Heart right ventricle (tissue), 16 donors: Measurements from ENCODE around the gene TRIM8. TPM values are rescaled to one million over a fixed set of nuclear protein-coding genes. Genes with fewer than 3 reads are reported as not detected.

ENCODE experiments used
- ATAC-seq, 8 donors: fragments of 200-7000 bp; cut with Tn5 transposase; one replicate each; pipeline ENCODE4 v1.9.1; 2020; ENCODE audit warnings: mild to moderate bottlenecking in 8 of 8, moderate library complexity in 8 of 8, moderate number of reproducible peaks in 1 of 8
- DNase-seq, 2 donors: peaks; one replicate each; pipeline ENCODE4 v3.0.0-alpha.2; 2020
- H3K27ac ChIP-seq, 10 donors: fragments of 200-600 bp; sonication (generic) in 2 of 10; one replicate each; pipeline versions ENCODE4 v1.5.0 to v1.8.0; 2020 to 2022; ENCODE audit warnings: mild to moderate bottlenecking in 3 of 10
- H3K27me3 ChIP-seq, 7 donors: fragments of 200-600 bp; one replicate each; pipeline ENCODE4 v1.8.0; 2021 to 2022; ENCODE audit warnings: mild to moderate bottlenecking in 2 of 7
- H3K36me3 ChIP-seq, 9 donors: fragments of 200-600 bp; sonication (generic) in 1 of 9; one replicate each; pipeline versions ENCODE4 v1.5.0 to v1.8.0; 2020 to 2022; ENCODE audit warnings: mild to moderate bottlenecking in 2 of 9
- H3K4me1 ChIP-seq, 9 donors: fragments of 200-600 bp; sonication (generic) in 1 of 9; one replicate each; pipeline versions ENCODE4 v1.5.0 to v1.8.0; 2020 to 2022; ENCODE audit warnings: mild to moderate bottlenecking in 4 of 9
- H3K4me3 ChIP-seq, 10 donors: fragments of 200-600 bp; sonication (generic) in 2 of 10; one replicate each; pipeline versions ENCODE4 v1.5.0 to v1.8.0; 2020 to 2022; ENCODE audit warnings: mild to moderate bottlenecking in 7 of 10, moderate library complexity in 2 of 10
- H3K9me3 ChIP-seq, 11 donors: fragments of 200-600 bp in 10 of 11; sonication (generic) in 2 of 11; one replicate each; pipeline versions ENCODE4 v1.5.0 to v1.8.0; 2013 to 2022; ENCODE audit warnings: mild to moderate bottlenecking in 2 of 11, control low read depth in 1 of 11, moderate library complexity in 1 of 11
- WGBS, 2 donors: extraction: QIAGEN DNeasy Blood & Tissue Kit; methylation state at CpG; one replicate each; pipeline ENCODE4 v1.1.7; 2013; ENCODE audit warnings: inconsistent platforms in 1 of 2; 5-methylcytosine and 5-hydroxymethylcytosine counted together
- intact Hi-C, 10 donors: fragments of 100-400 bp; cut with DNase I; formaldehyde crosslinking; loops; one replicate each; pipeline versions ENCODE4 v1.11.1 to v1.14.2; 2022
- polyA plus RNA-seq, 2 donors: library from polyadenylated mRNA; stranded (reverse); fragments of 200-250 nt; gene quantifications; one replicate each; pipeline ENCODE4 v1.2.3, GENCODE V29; 2013
- total RNA-seq, 10 donors: library from RNA; stranded (reverse); fragmentation: NEBNext Ultra II Directional in 3 of 10; extraction: Animal tissue kit (Norgen Biotek cat#: 25700) in 3 of 10; gene quantifications; one replicate each; pipeline versions ENCODE4 v1.2.1 to v1.2.4, GENCODE V29; 2021 to 2023
- TF ChIP-seq, protein P1 (sequence below), 9 donors: fragments of 200-600 bp; sonication (generic) in 2 of 9; IDR thresholded peaks; one replicate each; pipeline versions ENCODE4 v1.5.0 to v1.8.0; 2021 to 2022; ENCODE audit warnings: antibody characterized with exemption in 9 of 9, mild to moderate bottlenecking in 5 of 9, moderate library complexity in 1 of 9
- donor health status: Arrhythmogenic right ventricular cardiomyopathy.
- donor health status: ischemic (EF 13 %, LVEDD 7.1; RV severe dilation, severe dysfunction).
- donor health status: healthy with polysubstance abuse.
- donor health status: DM: no; HTN: yes; CAD: no.
- donor health status: DM: no; HTN: no; CAD: no.
- donor health status: ischemic (EF 25% LVEDD 6.9; RV normal size, moderate dysfunction).
- donor health status: ischemic (EF 25% LVEDD 5.7; RV mildly dilated, moderate dysfunction).
- donor health status: healthy.
- donor health status: DM: yes; HTN: yes; CAD: no.
- donor health status: Ischemic cardiomyopathy.
- donor health status: ischemic (EF 35%, LVEDD 5.7; RV mildly dilated, moderate dysfunction).
- donor health status: nonischemic (EF 11% LVEDD 7.7; RV severe dilation, severe dysfunction).
- donor health status: DM: yes; HTN: yes; CAD: no.
- donor health status: PGD.
- donor health status: ischemic (EF 29% LVEDD 5.4; RV normal size, mild dysfunction).
- donor health status: nonischemic (EF 23%, LVEDD 6.1; RV moderate dilation, normal function).

TRIM8 gene
- total and polyA plus RNA-seq, 12 donors: 27.9 to 147 (median 88.8) TPM

DNA sequence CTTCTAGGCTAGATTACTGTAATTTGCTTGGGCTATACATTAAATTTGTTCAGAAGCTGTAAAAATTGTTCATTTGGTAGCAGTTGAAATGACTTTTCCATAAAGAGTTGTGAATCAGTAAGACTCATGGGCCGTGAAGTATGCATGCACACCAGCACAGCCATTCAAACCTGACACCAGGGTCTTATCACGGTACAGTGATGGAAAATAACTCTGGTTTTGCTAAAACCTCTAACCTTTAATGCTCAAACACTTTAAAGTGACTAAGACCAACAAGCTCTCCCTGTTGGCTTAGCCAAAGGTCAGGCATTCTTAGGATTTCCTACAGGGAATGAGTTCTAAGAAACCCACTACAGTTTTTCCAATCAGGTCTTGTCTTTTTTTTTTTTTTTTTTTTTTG is 58.5 kb downstream of the TRIM8 start:
- Histone ChIP-seq H3K4me3 (no peak overlapping the region), H3K27ac (no peak overlapping the region), H3K36me3 (peaks cover 0 to 33% (median 16%) of the 10 kb centered on the region in 9 donors), H3K27me3 (no peaks in the 10 kb centered on the region), H3K9me3 (no peaks in the 10 kb centered on the region), H3K4me1 (peaks cover 0 to 14% (median 0%) of the 10 kb centered on the region in 9 donors)
- no peak for ATAC-seq
- WGBS, 2 donors: 78 to 80% methylated on average over 2 of the region's 2 CpGs
- TF ChIP-seq, protein P1, sequence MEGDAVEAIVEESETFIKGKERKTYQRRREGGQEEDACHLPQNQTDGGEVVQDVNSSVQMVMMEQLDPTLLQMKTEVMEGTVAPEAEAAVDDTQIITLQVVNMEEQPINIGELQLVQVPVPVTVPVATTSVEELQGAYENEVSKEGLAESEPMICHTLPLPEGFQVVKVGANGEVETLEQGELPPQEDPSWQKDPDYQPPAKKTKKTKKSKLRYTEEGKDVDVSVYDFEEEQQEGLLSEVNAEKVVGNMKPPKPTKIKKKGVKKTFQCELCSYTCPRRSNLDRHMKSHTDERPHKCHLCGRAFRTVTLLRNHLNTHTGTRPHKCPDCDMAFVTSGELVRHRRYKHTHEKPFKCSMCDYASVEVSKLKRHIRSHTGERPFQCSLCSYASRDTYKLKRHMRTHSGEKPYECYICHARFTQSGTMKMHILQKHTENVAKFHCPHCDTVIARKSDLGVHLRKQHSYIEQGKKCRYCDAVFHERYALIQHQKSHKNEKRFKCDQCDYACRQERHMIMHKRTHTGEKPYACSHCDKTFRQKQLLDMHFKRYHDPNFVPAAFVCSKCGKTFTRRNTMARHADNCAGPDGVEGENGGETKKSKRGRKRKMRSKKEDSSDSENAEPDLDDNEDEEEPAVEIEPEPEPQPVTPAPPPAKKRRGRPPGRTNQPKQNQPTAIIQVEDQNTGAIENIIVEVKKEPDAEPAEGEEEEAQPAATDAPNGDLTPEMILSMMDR (IDR thresholded peaks at IDR 0.05): no peak
- no peak for DNase-seq
- intact Hi-C loops: no loop called here

DNA sequence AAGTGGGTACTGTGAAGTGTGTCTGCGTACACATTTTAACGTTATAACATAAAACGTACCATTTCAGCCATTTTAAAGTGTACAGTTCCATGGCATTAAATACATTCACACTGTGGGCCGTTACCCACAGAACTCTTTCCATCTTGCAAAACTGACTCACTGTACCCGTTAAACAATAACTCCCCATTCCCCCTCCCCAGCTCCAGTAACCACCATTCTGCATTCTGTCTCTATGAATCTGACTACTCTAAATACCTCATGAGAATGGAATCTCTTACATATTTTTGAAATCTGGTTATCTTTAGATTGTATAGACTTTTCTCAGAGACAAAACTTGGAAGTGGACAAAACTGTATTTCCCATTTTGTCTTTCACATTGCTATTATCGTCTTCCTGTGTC is 60.6 kb downstream of the TRIM8 start:
- no peaks in the 10 kb centered on the region for H3K9me3 ChIP-seq
- H3K36me3 ChIP-seq: peaks cover 0 to 13% (median 6%) of the 10 kb centered on the region in 9 donors
- TF ChIP-seq, protein P1 (IDR thresholded peaks at IDR 0.05): no peak
- no peaks in the 10 kb centered on the region for H3K27me3 ChIP-seq
- 78 to 83% methylated on average over 6 of the region's 6 CpGs for WGBS, 2 donors
- H3K4me3 ChIP-seq: no peak overlapping the region
- DNase-seq (no peak), ATAC-seq (no peak)
- intact Hi-C loops: no loop called here
- no peak overlapping the region for H3K27ac ChIP-seq
- peaks cover 0 to 14% (median 0%) of the 10 kb centered on the region in 9 donors for H3K4me1 ChIP-seq

DNA sequence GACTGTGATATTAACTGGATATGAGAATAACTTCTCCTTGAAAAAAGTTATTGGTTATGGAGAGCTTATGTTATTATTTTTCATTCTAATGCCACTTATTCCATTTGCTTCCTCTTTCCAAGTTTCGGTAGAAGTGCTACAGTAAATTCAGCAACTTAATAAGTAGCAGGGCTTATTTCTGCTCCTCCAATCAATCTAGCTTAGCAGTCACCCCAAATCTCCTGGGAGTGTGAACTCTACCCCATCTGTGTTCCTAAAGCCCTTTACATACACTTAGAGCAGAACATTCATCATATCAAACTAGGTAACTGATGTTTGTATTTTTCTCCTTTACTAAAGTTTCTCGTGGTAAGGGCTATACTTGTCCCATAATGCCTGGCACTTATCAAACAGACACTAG is 61.3 kb downstream of the TRIM8 start:
- no peak overlapping the region for H3K4me3 ChIP-seq
- TF ChIP-seq, protein P1 (IDR thresholded peaks at IDR 0.05): no peak
- DNase-seq (no peak), ATAC-seq (no peak)
- no peak overlapping the region for H3K27ac ChIP-seq
- no peaks in the 10 kb centered on the region for H3K27me3 ChIP-seq
- intact Hi-C loops: no loop called here
- no peaks in the 10 kb centered on the region for H3K9me3 ChIP-seq
- H3K36me3 ChIP-seq: peaks cover 0 to 13% (median 6%) of the 10 kb centered on the region in 9 donors
- peaks cover 0 to 18% (median 6%) of the 10 kb centered on the region in 9 donors for H3K4me1 ChIP-seq
- WGBS, 2 donors: 57 to 63% methylated on average over 2 of the region's 2 CpGs

Other genes with a start within 250 kb of the TRIM8 start
- gene NFKB2, start 248.8 kb upstream of the TRIM8 start, total RNA-seq: 10 to 100 TPM in 9 of 10 donors, 1 to 10 TPM in 1; 9.9 to 40.0 (median 15.7) TPM
- gene NFKB2, start 248.8 kb upstream of the TRIM8 start, polyA plus RNA-seq: 10 to 100 TPM; 19.7 to 19.8 TPM
- gene PSD, start 225.7 kb upstream of the TRIM8 start, total RNA-seq: 1 to 10 TPM in 4 of 10 donors, under 1 TPM in 5, not detected in 1; 0.19 to 1.5 (median 0.61) TPM
- under 1 TPM; 0.37 to 0.42 TPM for gene PSD, start 225.7 kb upstream of the TRIM8 start, polyA plus RNA-seq
- gene FBXL15, start 223.6 kb upstream of the TRIM8 start, total RNA-seq: 10 to 100 TPM in 5 of 10 donors, 1 to 10 TPM in 5; 6.7 to 10.5 (median 9.9) TPM
- gene FBXL15, start 223.6 kb upstream of the TRIM8 start, polyA plus RNA-seq: 10 to 100 TPM; 10.4 to 19.2 TPM
- 10 to 100 TPM; 65.7 to 84.3 (median 79.1) TPM for gene CUEDC2, start 211.9 kb upstream of the TRIM8 start, total RNA-seq
- 10 to 100 TPM; 60.0 to 81.7 TPM for gene CUEDC2, start 211.9 kb upstream of the TRIM8 start, polyA plus RNA-seq
- gene C10orf95, start 192.9 kb upstream of the TRIM8 start, total RNA-seq: not detected
- gene C10orf95, start 192.9 kb upstream of the TRIM8 start, polyA plus RNA-seq: not detected
- gene ACTR1A, start 141.8 kb upstream of the TRIM8 start, total RNA-seq: 100 to 1,000 TPM in 8 of 10 donors, 10 to 100 TPM in 2; 90.1 to 138 (median 110) TPM
- 100 to 1,000 TPM; 102 to 113 TPM for gene ACTR1A, start 141.8 kb upstream of the TRIM8 start, polyA plus RNA-seq
- gene SUFU, start 140.5 kb upstream of the TRIM8 start, total RNA-seq: 10 to 100 TPM in 1 of 10 donors, 1 to 10 TPM in 9; 5.7 to 10.1 (median 7.5) TPM
- 1 to 10 TPM; 3.3 to 4.9 TPM for gene SUFU, start 140.5 kb upstream of the TRIM8 start, polyA plus RNA-seq
- 10 to 100 TPM; 10.9 to 17.8 (median 13.6) TPM for gene ARL3, start 69.9 kb downstream of the TRIM8 start, total RNA-seq
- gene ARL3, start 69.9 kb downstream of the TRIM8 start, polyA plus RNA-seq: 10 to 100 TPM in 1 of 2 donors, 1 to 10 TPM in 1; 5.0 to 15.8 TPM
- gene SFXN2, start 70.2 kb downstream of the TRIM8 start, total RNA-seq: 1 to 10 TPM in 9 of 10 donors, under 1 TPM in 1; 0.89 to 4.5 (median 2.3) TPM
- 1 to 10 TPM; 2.5 to 4.3 TPM for gene SFXN2, start 70.2 kb downstream of the TRIM8 start, polyA plus RNA-seq
- gene WBP1L, start 99.5 kb downstream of the TRIM8 start, total RNA-seq: 10 to 100 TPM; 17.3 to 33.3 (median 21.0) TPM
- 10 to 100 TPM; 14.3 to 17.5 TPM for gene WBP1L, start 99.5 kb downstream of the TRIM8 start, polyA plus RNA-seq
- under 1 TPM in 1 of 10 donors, not detected in 9; 0.16 TPM for gene CYP17A1, start 192.9 kb downstream of the TRIM8 start, total RNA-seq
- under 1 TPM; 0.14 to 0.15 TPM for gene CYP17A1, start 192.9 kb downstream of the TRIM8 start, polyA plus RNA-seq
- 10 to 100 TPM; 14.5 to 24.2 (median 17.6) TPM for gene BORCS7, start 209.8 kb downstream of the TRIM8 start, total RNA-seq
- 10 to 100 TPM; 18.0 to 19.7 TPM for gene BORCS7, start 209.8 kb downstream of the TRIM8 start, polyA plus RNA-seq
- gene AS3MT, start 225.0 kb downstream of the TRIM8 start, total RNA-seq: 10 to 100 TPM; 10.0 to 29.3 (median 15.4) TPM
- gene AS3MT, start 225.0 kb downstream of the TRIM8 start, polyA plus RNA-seq: 10 to 100 TPM in 1 of 2 donors, 1 to 10 TPM in 1; 6.6 to 59.4 TPM